SK-N-SH treated with all-trans-retinoic acid at 6 μM for 48 hours (cell line): ENCODE results near the gene MEF2C.

Source experiments
- BACH2 ChIP-seq: fragments of 250-450 bp; sonication (Bioruptor Pico); IDR thresholded peaks from 2 replicates; pipeline ENCODE4 v1.9.0; 2021; ENCODE audit warnings: mild to moderate bottlenecking, borderline replicate concordance
- CSDC2 ChIP-seq: fragments of 250-450 bp; sonication (Bioruptor Pico); IDR thresholded peaks from 2 replicates; pipeline ENCODE4 v1.5.0; 2020; ENCODE audit warnings: mild to moderate bottlenecking, moderate library complexity
- GLIS3 ChIP-seq: fragments of 250-450 bp; sonication (Bioruptor Pico); IDR thresholded peaks from 2 replicates; pipeline ENCODE4 v1.5.0; 2020; ENCODE audit warnings: mild to moderate bottlenecking, moderate library complexity
- PATZ1 ChIP-seq: fragments of 250-450 bp; sonication (Bioruptor Pico); IDR thresholded peaks from 2 replicates; pipeline ENCODE4 v1.8.0; 2020; ENCODE audit warnings: mild to moderate bottlenecking, moderate library complexity, borderline replicate concordance
- RARB ChIP-seq: fragments of 250-450 bp; sonication (Bioruptor Pico); IDR thresholded peaks from 2 replicates; pipeline ENCODE4 v1.8.0; 2021; ENCODE audit warnings: mild to moderate bottlenecking, moderate library complexity
- TF ChIP-seq, protein P1 (sequence below): fragments of 250-450 bp; sonication (Bioruptor Pico); IDR thresholded peaks from 2 replicates; pipeline ENCODE4 v1.8.0; 2021; ENCODE audit warnings: low read depth, mild to moderate bottlenecking, moderate library complexity, borderline replicate concordance

DNA sequence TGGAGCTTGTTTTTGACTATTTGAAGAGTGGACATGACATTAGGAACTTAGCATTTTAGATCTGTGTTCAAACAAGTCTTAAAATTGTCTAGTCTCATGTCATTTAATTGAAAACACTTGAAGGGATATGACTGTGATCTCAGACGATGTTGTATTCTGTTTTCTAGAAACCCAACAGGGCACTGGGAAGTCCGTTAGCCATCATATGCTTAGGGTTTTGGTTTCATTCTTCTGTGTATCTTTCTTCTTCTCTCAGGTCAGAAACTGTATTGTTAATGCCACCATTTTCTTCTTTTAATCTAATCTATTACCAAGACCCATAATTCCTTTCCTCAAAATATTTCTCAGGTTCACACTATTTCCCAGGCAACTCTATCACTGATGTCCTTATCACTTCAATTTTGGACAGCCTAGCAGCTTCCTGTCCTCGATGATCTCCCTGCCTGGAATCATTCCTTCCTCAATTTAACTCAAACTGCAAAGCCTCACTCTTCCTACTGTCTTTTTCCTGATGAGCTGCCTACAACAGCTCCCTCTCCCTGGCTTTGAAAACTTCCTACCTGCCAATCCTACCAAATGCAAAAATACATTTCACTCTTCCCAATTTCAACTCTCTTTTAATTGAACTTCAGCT, 77.7 kb downstream of the MEF2C start:
- no peak for TF ChIP-seq CSDC2
- TF ChIP-seq RARB (CRISPR knock-in tag): no peak
- TF ChIP-seq, protein P1, sequence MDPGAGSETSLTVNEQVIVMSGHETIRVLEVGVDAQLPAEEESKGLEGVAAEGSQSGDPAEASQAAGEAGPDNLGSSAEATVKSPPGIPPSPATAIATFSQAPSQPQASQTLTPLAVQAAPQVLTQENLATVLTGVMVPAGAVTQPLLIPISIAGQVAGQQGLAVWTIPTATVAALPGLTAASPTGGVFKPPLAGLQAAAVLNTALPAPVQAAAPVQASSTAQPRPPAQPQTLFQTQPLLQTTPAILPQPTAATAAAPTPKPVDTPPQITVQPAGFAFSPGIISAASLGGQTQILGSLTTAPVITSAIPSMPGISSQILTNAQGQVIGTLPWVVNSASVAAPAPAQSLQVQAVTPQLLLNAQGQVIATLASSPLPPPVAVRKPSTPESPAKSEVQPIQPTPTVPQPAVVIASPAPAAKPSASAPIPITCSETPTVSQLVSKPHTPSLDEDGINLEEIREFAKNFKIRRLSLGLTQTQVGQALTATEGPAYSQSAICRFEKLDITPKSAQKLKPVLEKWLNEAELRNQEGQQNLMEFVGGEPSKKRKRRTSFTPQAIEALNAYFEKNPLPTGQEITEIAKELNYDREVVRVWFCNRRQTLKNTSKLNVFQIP (CRISPR knock-in tag): no peak
- no peak for TF ChIP-seq BACH2 (CRISPR knock-in tag)
- TF ChIP-seq PATZ1 (CRISPR knock-in tag): no peak
- TF ChIP-seq GLIS3 (CRISPR knock-in tag): no peak
